Activated CD4-positive, alpha-beta memory T cell treated with anti-CD3 and anti-CD28 coated beads for 36 hours (primary cell): ENCODE measurements around the gene EED. TPM values are rescaled to one million over a fixed set of nuclear protein-coding genes. Genes with fewer than 3 reads are reported as not detected.

Experiments
- CTCF ChIA-PET: fragments of 350-600 bp; sonication (Branson Sonifier 250); formaldehyde crosslinking; loops from one replicate; lab custom pipeline; 2021; ENCODE audit warnings: antibody characterized with exemption, inconsistent platforms; lab: Charles Lee
- POLR2A ChIA-PET: fragments of 350-600 bp; sonication (Branson Sonifier 250); formaldehyde crosslinking; loops from one replicate; lab custom pipeline; 2021; ENCODE audit warnings: antibody characterized with exemption; lab: Charles Lee
- DNase-seq: peaks from one replicate; pipeline ENCODE4 v3.0.0-alpha.2; 2020
- H3K27ac Mint-ChIP-seq: one replicate; pipeline ENCODE4 v1.8.0; 2021; ENCODE audit warnings: mixed read lengths
- H3K27me3 Mint-ChIP-seq: one replicate; pipeline ENCODE4 v1.8.0; 2021; ENCODE audit warnings: mixed read lengths
- H3K36me3 Mint-ChIP-seq: one replicate; pipeline ENCODE4 v1.8.0; 2021; ENCODE audit warnings: mixed read lengths
- H3K4me1 Mint-ChIP-seq: one replicate; pipeline ENCODE4 v1.8.0; 2021; ENCODE audit warnings: low read depth, mixed read lengths
- H3K4me3 Mint-ChIP-seq: one replicate; pipeline ENCODE4 v1.8.0; 2021; ENCODE audit warnings: mild to moderate bottlenecking, mixed read lengths
- H3K9me3 Mint-ChIP-seq: one replicate; pipeline ENCODE4 v1.8.0; 2021; ENCODE audit warnings: mixed read lengths
- intact Hi-C: fragments of 100-400 bp; cut with micrococcal nuclease; formaldehyde crosslinking; loops from one replicate; pipeline ENCODE4 v1.15.1; 2023
- total RNA-seq, 2 experiments: library from RNA; stranded (reverse); gene quantifications; one replicate each; pipeline ENCODE4 v1.2.3, GENCODE V29; 2021

Gene EED
- 100 to 1,000 TPM; 170 TPM for total RNA-seq

DNA sequence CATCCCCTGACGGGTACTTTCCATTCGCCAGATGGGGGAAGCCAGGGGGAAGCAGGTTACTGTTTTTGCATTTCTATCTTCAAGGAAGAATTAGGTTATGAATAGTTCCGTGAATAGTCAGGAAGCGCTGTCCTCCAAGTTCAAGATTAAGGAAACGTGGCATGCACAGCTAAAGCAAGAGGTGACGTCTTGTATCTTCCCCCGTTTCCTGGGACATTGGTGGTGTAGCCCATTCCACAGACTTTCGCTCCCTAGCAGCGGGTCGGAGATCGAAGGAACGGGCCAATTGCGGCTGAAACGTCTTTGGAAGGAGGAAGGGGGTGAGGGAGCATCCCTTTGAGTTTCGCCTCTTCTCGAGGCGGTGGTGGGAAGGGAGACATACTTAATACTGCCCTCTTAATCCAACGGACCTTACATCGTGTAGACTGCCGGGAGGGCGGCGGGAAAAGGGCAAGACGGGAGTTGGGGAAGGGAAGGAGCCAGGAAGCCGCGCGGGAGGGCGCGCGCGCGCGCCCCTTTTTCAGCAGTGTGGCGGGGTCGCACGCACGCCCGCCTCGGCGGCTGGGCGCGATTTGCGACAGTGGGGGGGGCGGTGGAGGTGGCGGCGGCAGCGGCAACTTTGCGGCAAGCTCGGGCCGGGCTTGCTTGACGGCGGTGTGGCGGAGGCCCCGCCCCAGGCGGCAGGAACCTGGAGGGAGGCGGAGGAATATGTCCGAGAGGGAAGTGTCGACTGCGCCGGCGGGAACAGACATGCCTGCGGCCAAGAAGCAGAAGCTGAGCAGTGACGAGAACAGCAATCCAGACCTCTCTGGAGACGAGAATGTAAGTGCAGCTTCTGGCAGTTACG, at the start of gene EED:
TSS of gene EED (plus strand) at position 232 of the 847 bp plus-strand sequence. CDS start at position 709, 477 bp downstream.
- H3K9me3 Mint-ChIP-seq, result no peaks in the 10 kb centered on the region
- intact Hi-C loops, result loop anchor here (1.0 to 10.0 kb wide), 10 partner anchors 16 to 597 kb away; partner anchors contain the start of genes CREBZF, PICALM and TMEM126A
- H3K27ac Mint-ChIP-seq, result no peak within 1 kb of the TSS
- H3K27me3 Mint-ChIP-seq, result no peaks in the 10 kb centered on the region
- peaks cover 33% of the 10 kb centered on the region for H3K4me1 Mint-ChIP-seq
- H3K36me3 Mint-ChIP-seq, result peaks cover 24% of the 10 kb centered on the region
- ChIA-PET POLR2A (interaction anchor here (0.7 to 4.9 kb wide), 18 partner anchors 10 to 202 kb away, joined by 3 to 81 read pairs (median 4); partner anchors contain the start of gene PICALM), CTCF (interaction anchor here (0.9 to 2.0 kb wide), 5 partner anchors 13 to 177 kb away, joined by 3 to 6 read pairs (median 5); no protein-coding TSS in a partner anchor)
- peak; percentile 96 for DNase-seq
- H3K4me3 Mint-ChIP-seq, result no peak within 1 kb of the TSS

GRCh38 chr11:86194998-86195397, 49.6 kb upstream of the EED start:
- H3K4me1 Mint-ChIP-seq, result peaks cover 29% of the 10 kb centered on the region
- CTCF ChIA-PET, result interaction anchor here (1.8 to 3.9 kb wide), 7 partner anchors 9 to 164 kb away, joined by 6 to 79 read pairs (median 12); no protein-coding TSS in a partner anchor
- POLR2A ChIA-PET, result interaction anchor here (1.1 to 1.4 kb wide), 2 partner anchors 50 to 127 kb away, joined by 3 to 4 read pairs; no protein-coding TSS in a partner anchor

DNA sequence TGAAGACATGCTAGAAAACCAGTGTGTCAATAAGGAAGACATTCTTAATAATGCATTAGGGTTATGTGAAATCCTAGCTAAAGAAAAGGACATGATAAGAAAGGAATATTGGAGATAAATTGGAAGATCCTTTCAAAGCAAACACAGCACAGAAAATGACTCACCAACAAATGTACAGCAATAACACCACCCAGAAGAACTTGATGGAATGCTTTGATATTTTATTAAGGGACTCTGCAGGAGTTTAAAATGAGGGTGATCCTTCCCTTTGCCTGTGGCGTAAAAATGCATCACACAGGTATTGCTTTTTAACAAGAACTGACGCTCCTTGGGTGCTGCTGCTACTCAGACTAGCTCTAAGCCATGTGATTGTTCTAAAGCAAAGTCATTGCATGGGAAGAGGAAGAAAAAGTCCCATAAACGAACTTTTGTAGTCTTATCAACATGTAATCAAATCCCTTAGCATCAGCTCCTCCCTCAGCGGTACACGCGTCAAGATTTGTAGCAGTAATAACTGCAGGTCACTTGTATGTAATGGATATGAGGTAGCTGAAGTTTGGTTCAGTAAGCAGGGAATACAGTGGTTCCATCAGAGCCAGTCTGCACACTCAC, 48.4 kb upstream of the EED start:
- H3K4me1 Mint-ChIP-seq, result peaks cover 29% of the 10 kb centered on the region
- ChIA-PET POLR2A (interaction anchor here (0.5 to 1.7 kb wide), 4 partner anchors 16 to 149 kb away, joined by 3 to 4 read pairs (median 3); no protein-coding TSS in a partner anchor), CTCF (interaction anchor here (1.4 kb wide), 2 partner anchors 154 to 341 kb away, joined by 3 to 8 read pairs; partner anchors contain the start of gene CCDC83)
- no peak overlapping the region for H3K27ac Mint-ChIP-seq
- H3K4me3 Mint-ChIP-seq, result no peak overlapping the region
- H3K27me3 Mint-ChIP-seq, result peaks cover 6% of the 10 kb centered on the region
- intact Hi-C loops, result no loop called here
- H3K36me3 Mint-ChIP-seq, result no peaks in the 10 kb centered on the region
- no peak for DNase-seq
- no peaks in the 10 kb centered on the region for H3K9me3 Mint-ChIP-seq

More at GRCh38 chr11:86194998-86195397, 49.6 kb upstream of the EED start:
- Mint-ChIP-seq H3K27me3 (peaks cover 6% of the 10 kb centered on the region), H3K4me3 (no peak overlapping the region), H3K27ac (no peak overlapping the region), H3K9me3 (no peaks in the 10 kb centered on the region), H3K36me3 (no peaks in the 10 kb centered on the region)
- intact Hi-C loops, result loop anchor here (5.0 kb wide), 2 partner anchors 58 to 78 kb away; no protein-coding TSS in a partner anchor
- DNase-seq, result no peak

DNA sequence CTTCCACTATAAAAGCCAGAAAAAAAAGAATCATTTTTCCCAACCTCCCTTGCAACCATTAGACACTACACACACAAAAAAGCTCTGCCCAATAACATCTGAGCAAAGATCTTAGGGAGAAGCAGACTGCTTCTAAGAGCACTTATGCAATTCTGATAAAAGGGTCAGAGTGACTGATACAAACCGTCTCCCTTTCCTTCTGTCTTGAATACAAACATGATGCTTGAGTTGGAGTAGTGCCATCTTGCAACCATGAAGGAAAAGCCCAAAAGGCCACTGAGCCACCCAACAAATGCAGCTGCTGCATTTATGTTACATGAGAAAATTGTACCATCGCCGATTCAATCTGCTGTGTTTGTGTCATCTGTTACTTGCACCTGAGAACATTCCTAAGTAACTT, 47.6 kb upstream of the EED start:
- H3K4me3 Mint-ChIP-seq, result no peak overlapping the region
- intact Hi-C loops, result no loop called here
- H3K27ac Mint-ChIP-seq, result no peak overlapping the region
- H3K27me3 Mint-ChIP-seq, result peaks cover 6% of the 10 kb centered on the region
- H3K36me3 Mint-ChIP-seq, result no peaks in the 10 kb centered on the region
- no peaks in the 10 kb centered on the region for H3K9me3 Mint-ChIP-seq
- no peak for DNase-seq
- H3K4me1 Mint-ChIP-seq, result peaks cover 24% of the 10 kb centered on the region
- ChIA-PET CTCF (interaction anchor here (1.4 kb wide), 2 partner anchors 155 to 342 kb away, joined by 3 to 8 read pairs; partner anchors contain the start of gene CCDC83), POLR2A (interaction anchor here (0.5 to 1.7 kb wide), 4 partner anchors 15 to 149 kb away, joined by 3 to 4 read pairs (median 3); no protein-coding TSS in a partner anchor)

DNA sequence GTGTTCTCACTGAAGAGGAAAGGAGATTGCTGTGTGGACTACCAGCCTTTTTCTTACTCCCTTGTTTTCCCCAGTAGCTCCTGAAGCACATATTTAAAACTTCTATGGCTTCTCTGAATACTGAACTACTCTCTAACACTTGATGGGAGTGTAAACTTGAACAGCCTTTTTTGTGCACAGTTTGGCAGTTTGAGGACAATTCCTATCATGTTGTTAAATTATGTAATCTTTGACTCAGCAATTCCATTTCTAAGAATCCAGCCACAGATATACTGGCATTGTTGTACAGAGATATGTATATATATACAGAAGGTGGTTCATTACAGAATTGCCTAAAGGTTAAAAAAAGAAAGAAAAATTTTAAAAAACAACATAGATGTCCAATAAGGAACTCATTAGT, 47.1 kb upstream of the EED start:
- no peak for DNase-seq
- CTCF ChIA-PET, result interaction anchor here (1.4 kb wide), 2 partner anchors 155 to 343 kb away, joined by 3 to 8 read pairs; partner anchors contain the start of gene CCDC83
- peaks cover 20% of the 10 kb centered on the region for H3K4me1 Mint-ChIP-seq
- H3K36me3 Mint-ChIP-seq, result no peaks in the 10 kb centered on the region
- H3K27me3 Mint-ChIP-seq, result peaks cover 6% of the 10 kb centered on the region
- POLR2A ChIA-PET, result interaction anchor here (1.0 to 1.7 kb wide), 2 partner anchors 15 to 130 kb away, joined by 3 to 4 read pairs; no protein-coding TSS in a partner anchor
- intact Hi-C loops, result no loop called here
- H3K9me3 Mint-ChIP-seq, result no peaks in the 10 kb centered on the region
- no peak overlapping the region for H3K4me3 Mint-ChIP-seq
- no peak overlapping the region for H3K27ac Mint-ChIP-seq

GRCh38 chr11:86198139-86198538, 46.4 kb upstream of the EED start:
- Mint-ChIP-seq H3K27me3 (peaks cover 6% of the 10 kb centered on the region), H3K9me3 (no peaks in the 10 kb centered on the region), H3K27ac (no peak overlapping the region), H3K4me1 (peaks cover 13% of the 10 kb centered on the region), H3K36me3 (no peaks in the 10 kb centered on the region), H3K4me3 (no peak overlapping the region)
- ChIA-PET POLR2A (no interaction called here), CTCF (interaction anchor here (1.3 to 1.4 kb wide), 2 partner anchors 20 to 156 kb away, joined by 5 read pairs; no protein-coding TSS in a partner anchor)
- intact Hi-C loops, result no loop called here
- no peak for DNase-seq

DNA sequence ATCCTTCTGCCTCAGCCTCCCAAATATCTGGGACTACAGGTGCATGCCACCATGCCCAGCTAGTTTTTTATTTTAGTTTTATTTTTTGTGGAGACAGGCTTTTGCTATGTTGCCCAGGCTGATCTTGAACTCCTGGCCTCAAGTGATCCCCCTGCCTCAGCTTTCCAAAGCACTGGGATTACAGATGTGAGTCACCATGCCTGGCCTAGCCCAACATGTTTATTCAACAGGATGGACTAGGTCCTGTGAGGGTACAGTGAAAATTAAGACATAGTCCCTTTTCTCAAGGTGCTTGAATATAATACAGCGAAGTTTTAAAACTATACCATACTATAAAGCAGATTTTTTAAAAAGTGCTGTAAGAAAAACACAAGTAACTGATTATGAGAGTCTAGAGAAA, 45.2 kb upstream of the EED start:
- Mint-ChIP-seq H3K27me3 (peaks cover 6% of the 10 kb centered on the region), H3K36me3 (no peaks in the 10 kb centered on the region), H3K4me3 (no peak overlapping the region), H3K9me3 (no peaks in the 10 kb centered on the region), H3K4me1 (peaks cover 5% of the 10 kb centered on the region), H3K27ac (no peak overlapping the region)
- intact Hi-C loops, result no loop called here
- DNase-seq, result no peak
- POLR2A ChIA-PET, result no interaction called here
- CTCF ChIA-PET, result no interaction called here

DNA sequence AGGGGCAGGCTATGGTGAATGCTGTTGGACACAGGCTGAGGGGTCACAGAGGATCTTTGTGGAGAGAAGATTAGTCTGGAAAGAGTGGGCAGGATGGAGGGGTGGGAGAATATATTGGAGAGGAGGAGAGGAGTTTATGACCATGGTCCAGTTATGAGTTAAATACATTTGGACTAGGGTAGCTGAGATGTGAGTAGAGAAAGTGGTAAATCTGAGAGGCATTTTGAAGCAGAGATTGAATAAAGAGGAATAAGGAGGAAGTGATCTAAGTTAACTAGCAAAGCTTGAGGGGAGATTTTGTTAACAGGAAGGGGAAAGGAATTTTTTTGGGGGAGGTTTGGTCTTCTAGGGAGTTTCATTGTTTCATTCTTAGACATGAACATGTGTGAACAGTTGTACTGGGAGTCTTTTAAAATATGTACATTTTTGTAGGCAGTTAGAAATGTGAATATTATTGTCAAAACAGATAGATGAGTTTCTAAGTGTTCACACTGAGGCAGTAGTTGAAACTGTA, 43.1 kb upstream of the EED start:
- no peak overlapping the region for H3K27ac Mint-ChIP-seq
- no peak for DNase-seq
- POLR2A ChIA-PET, result interaction anchor here (0.6 to 1.9 kb wide), 10 partner anchors 8 to 159 kb away, joined by 3 to 11 read pairs (median 3); no protein-coding TSS in a partner anchor
- no peak overlapping the region for H3K4me3 Mint-ChIP-seq
- peaks cover 5% of the 10 kb centered on the region for H3K4me1 Mint-ChIP-seq
- H3K9me3 Mint-ChIP-seq, result no peaks in the 10 kb centered on the region
- no peaks in the 10 kb centered on the region for H3K36me3 Mint-ChIP-seq
- H3K27me3 Mint-ChIP-seq, result peaks cover 2% of the 10 kb centered on the region
- intact Hi-C loops, result loop anchor here (5.0 kb wide), 1 partner anchor 344 kb away; the partner anchor contains the start of gene CCDC83
- CTCF ChIA-PET, result interaction anchor here (1.1 to 2.4 kb wide), 12 partner anchors 8 to 346 kb away, joined by 3 to 13 read pairs (median 6); partner anchors contain the start of gene CCDC83

DNA sequence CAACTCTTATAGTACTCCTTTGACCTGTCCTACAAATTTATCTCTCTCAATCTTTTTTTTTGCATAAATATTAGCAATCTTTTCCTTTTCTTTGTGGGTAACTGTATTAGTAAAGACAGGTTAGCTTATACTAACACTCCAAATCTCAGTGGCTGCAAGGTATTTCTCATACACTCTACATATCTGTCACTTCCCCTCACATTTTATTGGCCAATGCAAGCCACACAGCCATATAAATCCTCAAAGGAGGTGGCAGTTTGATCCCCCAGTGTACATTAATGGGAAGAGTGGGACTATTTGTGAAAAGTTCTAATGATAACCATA, 42.6 kb upstream of the EED start:
- H3K36me3 Mint-ChIP-seq, result no peaks in the 10 kb centered on the region
- peaks cover 5% of the 10 kb centered on the region for H3K4me1 Mint-ChIP-seq
- peak; percentile 38 for DNase-seq
- no peaks in the 10 kb centered on the region for H3K27me3 Mint-ChIP-seq
- intact Hi-C loops, result loop anchor here (1.0 to 5.0 kb wide), 10 partner anchors 12 to 345 kb away; partner anchors contain the start of genes CCDC83 and PICALM
- no peak overlapping the region for H3K27ac Mint-ChIP-seq
- H3K9me3 Mint-ChIP-seq, result no peaks in the 10 kb centered on the region
- no peak overlapping the region for H3K4me3 Mint-ChIP-seq
- CTCF ChIA-PET, result interaction anchor here (0.6 to 2.4 kb wide), 14 partner anchors 8 to 347 kb away, joined by 3 to 13 read pairs (median 5); partner anchors contain the start of gene CCDC83
- POLR2A ChIA-PET, result interaction anchor here (0.6 to 1.9 kb wide), 10 partner anchors 8 to 160 kb away, joined by 3 to 11 read pairs (median 4); no protein-coding TSS in a partner anchor

GRCh38 chr11:86204356-86204755, 40.2 kb upstream of the EED start:
- Mint-ChIP-seq H3K27ac (no peak overlapping the region), H3K4me3 (no peak overlapping the region), H3K27me3 (no peaks in the 10 kb centered on the region), H3K9me3 (no peaks in the 10 kb centered on the region), H3K36me3 (no peaks in the 10 kb centered on the region), H3K4me1 (peaks cover 3% of the 10 kb centered on the region)
- no peak for DNase-seq
- ChIA-PET CTCF (interaction anchor here (0.6 to 2.0 kb wide), 6 partner anchors 10 to 163 kb away, joined by 3 to 11 read pairs (median 3); no protein-coding TSS in a partner anchor), POLR2A (interaction anchor here (0.7 kb wide), 1 partner anchor 11 kb away, joined by 4 read pairs; no protein-coding TSS in a partner anchor)
- intact Hi-C loops, result loop anchor here (5.0 kb wide), 1 partner anchor 347 kb away; the partner anchor contains the start of gene CCDC83
